B cell (primary cell): Measurements from ENCODE around the gene RHOU.

Source experiments
- EZH2 ChIP-seq: IDR thresholded peaks from 2 replicates; pipeline ENCODE4 v1.6.1; 2012; ENCODE audit warnings: borderline replicate concordance, low read depth, mild to moderate bottlenecking, moderate library complexity, low read length; ENCODE audit not compliant: insufficient read depth, poor library complexity, severe bottlenecking
- TF ChIP-seq, protein P1 (sequence below): fragments of 200-600 bp; IDR thresholded peaks from one replicate; pipeline ENCODE4 v1.8.0; 2022; ENCODE audit warnings: antibody characterized with exemption, mild to moderate bottlenecking

DNA sequence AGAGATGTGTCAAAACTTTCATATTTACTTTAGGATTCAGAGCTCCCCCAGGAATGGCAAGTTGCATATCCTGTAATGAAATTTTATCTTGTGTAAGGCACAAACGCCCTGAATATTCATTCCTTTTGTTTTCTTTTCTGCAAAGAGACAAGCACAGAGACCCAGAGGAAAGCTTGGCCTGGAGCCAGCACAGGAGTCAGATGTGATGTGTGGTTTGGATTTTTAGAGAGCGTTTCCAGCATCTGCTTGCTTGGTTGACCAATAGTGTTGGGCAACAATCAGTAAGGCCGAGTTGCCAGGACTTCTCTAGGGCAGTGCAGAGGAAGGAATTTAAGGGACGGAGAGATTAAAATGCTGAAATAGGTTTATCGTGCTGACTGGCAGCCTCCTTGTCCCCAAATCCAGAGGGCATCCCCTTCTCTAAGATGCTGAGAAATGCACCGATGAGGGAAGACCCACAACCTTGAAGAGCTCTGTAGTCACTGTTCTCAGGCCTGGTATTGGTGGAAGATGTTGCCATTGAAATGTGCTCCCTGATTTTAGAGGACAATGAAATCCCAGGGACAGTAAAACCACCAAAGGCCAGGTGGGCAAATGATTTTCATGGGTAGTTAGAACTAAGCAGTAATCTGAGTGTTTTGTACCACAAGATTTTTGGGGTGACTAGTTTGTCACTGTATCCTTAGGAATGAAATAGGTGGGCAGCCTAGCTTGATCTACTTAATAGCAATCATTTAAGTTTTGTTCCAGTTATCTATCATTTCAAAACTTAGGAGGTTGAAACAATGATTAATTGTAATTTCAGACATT lies 37.9 kb upstream of the RHOU start:
- TF ChIP-seq, protein P1, sequence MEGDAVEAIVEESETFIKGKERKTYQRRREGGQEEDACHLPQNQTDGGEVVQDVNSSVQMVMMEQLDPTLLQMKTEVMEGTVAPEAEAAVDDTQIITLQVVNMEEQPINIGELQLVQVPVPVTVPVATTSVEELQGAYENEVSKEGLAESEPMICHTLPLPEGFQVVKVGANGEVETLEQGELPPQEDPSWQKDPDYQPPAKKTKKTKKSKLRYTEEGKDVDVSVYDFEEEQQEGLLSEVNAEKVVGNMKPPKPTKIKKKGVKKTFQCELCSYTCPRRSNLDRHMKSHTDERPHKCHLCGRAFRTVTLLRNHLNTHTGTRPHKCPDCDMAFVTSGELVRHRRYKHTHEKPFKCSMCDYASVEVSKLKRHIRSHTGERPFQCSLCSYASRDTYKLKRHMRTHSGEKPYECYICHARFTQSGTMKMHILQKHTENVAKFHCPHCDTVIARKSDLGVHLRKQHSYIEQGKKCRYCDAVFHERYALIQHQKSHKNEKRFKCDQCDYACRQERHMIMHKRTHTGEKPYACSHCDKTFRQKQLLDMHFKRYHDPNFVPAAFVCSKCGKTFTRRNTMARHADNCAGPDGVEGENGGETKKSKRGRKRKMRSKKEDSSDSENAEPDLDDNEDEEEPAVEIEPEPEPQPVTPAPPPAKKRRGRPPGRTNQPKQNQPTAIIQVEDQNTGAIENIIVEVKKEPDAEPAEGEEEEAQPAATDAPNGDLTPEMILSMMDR, result no peak
- TF ChIP-seq EZH2, result no peak
